HG03457 (cell line): ENCODE measurements around the gene INTS2.
"Not testable (repeated sequence)": the region's sequence is repeated elsewhere in the genome, so short reads cannot be mapped to it uniquely, and the experiment has no call there.

Source experiments
- ATAC-seq: cut with Tn5 transposase; IDR thresholded peaks from one replicate; pipeline ENCODE4 v1.9.1; 2021; ENCODE audit warnings: moderate number of reproducible peaks; ENCODE audit not compliant: unreplicated experiment

INTS2 gene

DNA sequence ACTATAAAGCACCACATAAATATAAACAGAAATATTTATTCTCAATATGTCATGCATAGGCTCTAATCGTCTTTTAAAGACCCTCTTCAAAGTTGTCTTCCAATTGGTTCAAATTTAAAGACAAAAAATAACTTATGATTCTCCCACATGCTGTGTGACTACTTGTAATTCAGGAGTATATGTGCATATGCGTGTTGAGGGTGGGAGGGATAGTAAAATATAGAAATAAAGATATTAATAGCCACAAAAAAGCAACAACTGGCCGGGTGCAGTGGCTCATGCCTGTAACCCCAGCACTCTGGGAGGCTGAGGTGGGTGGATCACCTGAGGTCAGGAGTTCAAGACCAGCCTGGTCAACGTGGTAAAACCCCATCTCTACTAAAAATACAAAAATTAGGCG, 33.5 kb downstream of the INTS2 start:
- not testable (repeated sequence) for ATAC-seq

DNA sequence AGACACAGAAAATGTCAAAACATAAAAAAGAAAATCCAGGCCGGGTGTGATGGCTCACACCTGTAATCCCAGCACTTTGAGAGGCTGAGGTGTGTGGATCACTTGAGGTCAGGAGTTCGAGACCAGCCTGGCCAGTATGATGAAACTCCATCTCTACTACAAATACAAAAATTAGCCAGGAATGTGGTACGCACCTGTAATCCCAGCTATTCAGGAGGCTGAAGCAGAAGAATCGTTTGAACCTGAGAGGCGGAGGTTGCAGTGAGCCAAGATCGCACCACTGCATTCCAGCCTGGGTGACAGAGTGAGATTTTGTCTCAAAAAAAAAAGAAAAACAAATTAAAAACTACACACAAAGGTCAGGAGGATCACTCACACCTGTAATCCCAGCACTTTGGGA, 40.0 kb downstream of the INTS2 start:
- ATAC-seq, result not testable (repeated sequence)

DNA sequence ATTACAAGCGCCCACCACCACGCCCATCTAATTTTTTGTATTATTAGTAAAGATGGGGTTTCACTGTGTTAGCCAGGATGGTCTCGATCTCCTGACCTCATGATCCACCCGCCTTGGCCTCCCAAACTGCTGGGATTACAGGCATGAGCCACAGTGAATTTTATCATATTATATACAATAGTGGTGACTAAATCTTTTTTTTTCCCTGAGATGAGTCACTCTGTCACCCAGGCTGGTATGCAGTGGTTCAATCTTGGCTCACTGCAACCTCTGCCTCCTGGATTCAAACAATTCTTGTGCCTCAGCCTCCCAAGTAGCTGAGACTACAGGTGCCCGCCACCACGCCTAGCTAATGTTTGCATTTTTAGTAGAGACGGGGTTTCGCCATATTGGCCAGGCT, 41.9 kb downstream of the INTS2 start:
- not testable (repeated sequence) for ATAC-seq

DNA sequence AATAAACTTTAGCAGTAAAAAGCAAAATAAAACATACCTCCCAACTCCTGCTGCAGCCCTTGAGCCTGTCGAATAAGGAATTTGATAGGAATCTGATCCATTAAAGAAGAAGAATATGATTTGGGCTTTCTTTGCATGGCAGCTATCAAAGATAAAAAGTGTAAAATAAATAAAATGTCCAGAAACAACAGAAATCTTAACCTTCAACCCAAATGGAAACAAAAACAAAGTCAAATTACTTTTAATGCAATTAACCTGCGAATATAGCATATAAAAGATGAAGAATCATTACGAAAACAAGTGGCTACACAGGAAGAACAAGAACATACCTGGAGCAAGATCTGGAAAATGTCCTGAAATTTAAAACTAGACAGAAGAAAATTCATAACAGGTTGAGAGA, 42.9 kb downstream of the INTS2 start:
- no peak for ATAC-seq

DNA sequence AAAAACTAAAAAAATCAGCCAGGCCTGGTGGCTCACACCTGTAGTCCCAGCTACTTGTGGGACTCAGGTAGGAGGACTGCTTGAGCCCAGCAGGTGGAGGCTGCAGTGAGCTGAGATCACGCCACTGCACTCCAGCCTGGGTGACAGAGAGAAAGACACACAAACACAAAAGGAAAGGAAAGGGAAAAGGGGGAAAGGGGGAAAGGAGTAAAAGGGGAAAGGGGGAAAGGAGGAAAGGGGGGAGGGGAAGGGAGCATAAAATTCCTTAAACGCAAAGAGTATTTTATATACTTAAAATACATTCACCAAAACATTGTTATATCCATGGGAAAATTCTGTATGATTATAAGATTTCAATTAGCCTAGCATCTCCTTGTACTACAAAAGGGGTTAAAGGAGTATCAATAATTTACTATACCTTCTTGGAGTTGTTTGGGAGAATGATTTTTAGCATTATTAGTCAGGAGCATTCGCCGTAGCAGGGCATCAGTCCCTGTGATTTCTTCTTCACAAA, 47.1 kb downstream of the INTS2 start:
- ATAC-seq, result no peak

DNA sequence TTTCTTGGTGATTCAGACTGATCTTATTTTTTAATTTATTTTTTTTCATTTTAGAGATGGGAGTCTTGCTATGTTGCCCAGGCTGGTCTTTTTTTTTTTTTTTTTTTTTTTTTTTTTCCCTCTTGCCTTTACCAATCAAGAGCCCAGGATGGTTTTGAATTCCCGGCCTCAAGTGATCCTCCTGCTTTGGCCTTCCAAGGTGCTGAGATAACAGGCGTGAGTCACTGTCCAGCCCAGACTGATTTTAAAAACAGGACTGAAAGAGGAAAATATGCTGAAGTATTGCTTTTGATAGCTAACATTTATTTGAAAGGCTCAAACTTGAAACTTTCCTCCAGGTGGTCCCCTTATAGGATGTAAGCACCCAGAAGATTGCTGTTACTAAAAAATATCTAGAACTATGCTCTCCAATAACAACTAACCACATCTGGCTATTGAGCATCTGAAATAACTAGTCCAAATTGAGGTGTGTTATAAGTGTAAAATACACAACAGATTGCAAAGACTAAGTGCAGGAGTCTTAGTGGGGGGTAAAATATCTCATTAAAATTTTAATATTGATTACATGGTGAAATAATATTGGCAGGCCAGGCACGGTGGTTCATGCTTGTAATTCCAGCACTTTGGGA, 48.7 kb downstream of the INTS2 start:
- ATAC-seq, result no peak

DNA sequence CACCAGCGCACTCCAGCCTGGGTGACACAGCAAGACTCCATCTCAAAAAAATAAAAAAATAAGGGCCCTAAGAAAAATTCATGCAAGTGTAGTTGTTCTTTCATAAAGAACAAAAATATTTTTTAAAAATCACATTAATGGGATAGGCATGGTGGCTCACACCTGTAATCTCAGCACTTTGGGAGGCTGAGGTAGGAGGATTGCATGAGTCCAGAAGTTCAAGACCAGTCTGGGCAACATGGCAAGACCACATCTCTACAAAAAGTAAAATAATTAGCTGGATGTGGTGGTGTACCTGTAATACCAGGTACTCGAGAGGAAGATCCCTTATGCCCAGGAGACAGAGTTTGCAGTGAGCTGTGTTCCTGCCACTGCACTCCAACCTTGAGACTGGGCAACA, 49.3 kb downstream of the INTS2 start:
- ATAC-seq, result no peak

DNA sequence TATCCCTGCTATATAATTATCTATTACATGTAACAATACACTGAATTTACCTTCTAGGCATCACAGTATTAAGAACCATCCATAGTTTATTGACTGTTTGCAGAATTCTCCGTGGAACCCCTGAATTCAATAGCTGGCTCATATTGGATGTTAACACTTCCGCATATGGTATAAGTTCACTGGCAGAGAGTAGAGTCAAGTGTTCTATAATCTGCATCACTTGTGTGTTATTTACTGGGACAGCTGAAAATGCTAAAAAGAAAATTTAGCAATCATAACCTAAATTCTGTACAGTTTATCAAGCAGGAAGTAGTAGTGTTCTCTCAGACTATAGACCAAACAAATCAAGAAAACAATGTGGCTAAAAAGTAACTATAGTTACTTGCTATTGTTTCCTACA, 49.9 kb downstream of the INTS2 start:
- no peak for ATAC-seq

DNA sequence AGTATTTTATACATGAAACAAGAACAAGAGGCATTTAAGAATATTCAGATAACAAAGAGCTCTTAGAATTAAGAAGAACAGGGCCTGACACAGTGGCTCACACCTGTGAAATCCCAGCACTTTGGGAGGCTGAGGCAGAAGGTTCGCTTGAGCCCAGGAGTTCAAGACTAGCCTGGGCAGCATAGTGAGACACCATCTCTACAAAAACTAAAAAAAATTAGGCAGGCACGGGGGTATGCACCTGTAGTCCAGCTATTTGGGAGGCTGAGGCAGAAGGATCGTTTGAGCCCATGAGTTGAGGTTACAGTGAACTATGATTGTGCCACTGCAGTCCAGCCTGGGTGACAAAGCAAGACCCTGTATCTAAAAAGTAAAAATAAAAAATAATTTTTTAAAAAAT, 52.0 kb downstream of the INTS2 start:
- no peak for ATAC-seq

DNA sequence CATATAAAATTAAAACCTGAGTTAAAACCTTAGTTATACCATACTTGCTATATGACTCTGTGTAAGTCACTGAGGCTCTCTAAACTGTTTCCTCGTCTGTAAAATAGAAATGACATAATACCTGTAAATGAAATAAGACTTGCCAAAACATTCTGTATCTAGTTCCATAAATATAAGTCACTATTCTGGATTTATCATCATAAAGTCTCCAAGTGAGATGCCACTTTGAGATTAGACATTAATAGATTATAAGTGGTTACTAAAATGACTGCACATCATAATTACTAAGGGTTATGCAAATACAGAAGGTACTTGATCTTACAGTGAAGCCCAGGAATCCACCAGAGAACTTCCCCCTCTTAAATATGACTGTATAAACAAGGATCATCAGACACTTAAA, 52.5 kb downstream of the INTS2 start:
- ATAC-seq, result no peak

DNA sequence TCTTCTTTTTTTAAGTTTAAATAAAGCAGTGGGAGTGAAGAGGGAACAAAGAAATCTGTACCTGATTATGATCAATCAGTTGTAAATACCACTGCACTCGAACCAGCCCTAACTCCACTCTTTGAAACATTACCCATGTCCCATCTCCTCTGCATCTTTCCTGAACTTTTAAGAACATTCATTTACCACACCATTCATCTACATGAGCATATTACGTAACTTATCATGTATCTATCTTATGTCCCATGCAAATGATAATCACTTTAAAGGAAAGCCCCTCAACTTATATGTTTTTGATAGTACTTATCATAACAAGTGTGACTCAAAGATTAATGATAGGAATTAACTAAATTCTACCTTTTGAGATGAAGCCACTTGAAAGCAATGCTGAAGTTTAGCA, 53.7 kb downstream of the INTS2 start:
- no peak for ATAC-seq

DNA sequence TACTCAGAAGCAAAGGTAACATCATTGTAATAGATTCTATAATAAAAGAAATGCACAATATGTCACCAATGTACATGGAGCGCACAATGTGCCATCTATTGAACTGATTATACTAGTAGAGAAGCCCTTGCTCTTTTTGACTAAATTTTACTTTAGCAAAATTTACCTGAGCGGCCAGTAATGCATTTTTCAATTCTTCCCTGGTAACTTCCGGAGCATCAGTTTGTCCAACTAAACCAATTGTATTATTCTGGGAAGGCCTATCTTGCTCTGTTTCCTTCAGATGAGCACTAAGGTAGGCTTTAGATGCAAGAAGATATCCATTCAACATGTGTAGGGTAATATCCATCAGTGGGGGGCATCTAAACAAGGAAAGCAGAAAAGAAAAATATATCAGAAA, 55.7 kb downstream of the INTS2 start:
- ATAC-seq, result no peak

DNA sequence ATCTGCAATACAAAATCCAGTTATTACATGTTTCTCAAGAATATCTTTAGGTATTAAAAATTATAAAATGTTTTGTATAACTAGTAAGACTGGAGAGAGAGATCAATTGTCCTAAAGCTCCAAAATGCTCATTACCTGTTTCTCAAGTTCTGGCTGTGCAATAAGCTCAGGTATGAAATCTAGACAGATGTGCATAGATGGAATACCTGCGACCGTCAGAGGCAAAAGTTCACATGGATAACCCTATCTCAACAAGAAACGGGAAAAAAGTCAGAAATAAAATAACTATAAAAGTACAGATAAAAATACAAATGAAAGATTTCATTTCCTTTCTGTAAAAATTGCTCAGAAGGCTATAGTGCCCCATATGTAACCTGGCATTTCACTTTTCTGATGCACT, 58.6 kb downstream of the INTS2 start:
- no peak for ATAC-seq

DNA sequence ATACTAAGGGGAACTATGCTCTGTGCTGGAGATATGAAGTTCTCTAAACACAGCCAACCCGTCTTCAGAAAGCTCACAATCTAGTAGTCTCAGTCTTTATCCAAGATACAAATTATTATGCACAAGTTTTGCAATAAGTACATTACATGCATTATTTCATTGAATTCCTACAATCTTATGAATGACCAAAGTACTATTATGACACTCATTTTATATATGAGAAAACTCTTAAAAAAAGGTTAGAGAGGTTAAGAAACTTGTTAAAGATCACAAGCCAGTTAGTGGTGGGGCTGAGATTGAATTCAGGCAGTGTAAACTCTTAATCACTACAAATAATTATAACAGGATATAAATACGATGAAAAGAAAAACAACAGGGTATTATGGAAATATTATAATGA, 59.7 kb downstream of the INTS2 start:
- ATAC-seq, result no peak

DNA sequence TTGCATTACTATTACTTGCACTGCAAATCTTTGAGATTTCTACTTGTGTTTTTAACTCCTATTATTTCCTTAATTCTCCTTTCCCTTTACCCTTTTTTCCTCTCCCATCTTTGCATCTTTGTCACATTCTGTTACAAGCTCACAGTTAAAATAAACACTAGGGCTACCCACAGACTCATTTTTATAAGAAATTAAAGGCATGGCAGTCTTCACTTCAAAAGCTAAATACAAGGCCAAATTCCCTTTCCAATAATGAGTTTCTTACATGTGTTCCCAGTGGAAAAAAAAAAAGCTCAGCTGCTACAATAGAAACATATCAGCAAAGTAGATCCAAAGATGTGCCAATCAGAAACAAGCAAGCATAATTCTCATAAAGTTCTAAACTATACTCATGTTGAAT, 60.7 kb downstream of the INTS2 start:
- no peak for ATAC-seq

DNA sequence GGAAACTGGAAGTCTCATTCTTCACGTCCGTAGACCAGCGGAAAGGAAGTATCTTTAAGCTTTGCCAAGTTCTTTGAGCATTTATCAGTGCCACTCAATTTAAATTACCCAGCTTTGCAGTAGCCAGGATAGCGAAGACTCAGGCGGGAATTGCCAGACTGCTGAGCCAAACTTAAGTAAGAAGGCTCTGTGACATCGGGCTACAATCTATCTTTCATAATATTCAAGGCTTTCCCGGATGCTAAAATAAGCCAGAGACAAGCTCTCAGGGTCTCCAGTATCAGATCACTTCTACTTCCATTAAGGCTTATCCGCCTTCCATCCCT, 64.0 kb downstream of the INTS2 start:
- peak; percentile 18 for ATAC-seq

DNA sequence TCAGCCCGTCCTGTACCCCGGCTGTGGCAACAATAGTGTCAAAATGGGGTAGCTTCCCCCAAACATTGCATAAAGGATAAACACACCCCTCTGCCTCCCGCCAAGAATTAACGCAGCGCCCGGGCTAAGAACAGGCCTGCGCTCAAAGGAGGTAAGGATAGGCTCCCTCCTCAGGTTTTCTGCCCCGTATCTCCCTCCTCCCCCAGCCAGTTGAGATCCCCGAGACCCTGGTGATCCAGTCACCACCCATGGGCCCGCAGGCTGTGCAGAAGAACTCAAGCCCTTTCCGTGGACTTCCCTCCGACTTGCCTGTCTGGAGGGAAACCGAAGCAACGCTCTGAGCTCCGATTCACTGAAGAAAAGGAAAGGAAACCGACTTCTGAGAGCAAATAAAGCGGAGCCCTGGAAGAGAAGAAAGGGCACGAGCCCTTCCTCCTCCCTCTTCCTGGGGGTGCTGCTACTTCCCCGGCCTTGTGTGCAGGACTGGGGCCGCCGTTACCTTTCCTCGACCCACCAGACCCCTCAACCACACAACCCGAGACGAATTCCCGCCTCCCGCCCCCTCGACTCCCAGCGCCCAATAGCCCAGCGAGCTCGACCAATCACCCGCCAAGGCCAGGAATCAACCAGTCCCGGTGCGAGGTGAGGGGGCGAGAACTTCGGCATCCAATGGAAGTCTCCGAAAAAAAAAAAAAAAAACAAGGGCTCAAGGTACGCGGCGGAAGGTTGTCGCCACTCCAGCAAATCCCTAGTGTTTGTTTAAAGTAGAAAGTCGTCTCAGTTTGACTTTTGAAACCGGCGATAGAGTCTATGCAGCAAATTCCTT, 64.6 kb downstream of the INTS2 start, which contains the start of gene BRIP1:
TSS of gene BRIP1 (minus strand) at position 554 of the 826 bp plus-strand sequence. CDS start 1,989 bp downstream, outside the sequence.
- peak; percentile 85 for ATAC-seq

DNA sequence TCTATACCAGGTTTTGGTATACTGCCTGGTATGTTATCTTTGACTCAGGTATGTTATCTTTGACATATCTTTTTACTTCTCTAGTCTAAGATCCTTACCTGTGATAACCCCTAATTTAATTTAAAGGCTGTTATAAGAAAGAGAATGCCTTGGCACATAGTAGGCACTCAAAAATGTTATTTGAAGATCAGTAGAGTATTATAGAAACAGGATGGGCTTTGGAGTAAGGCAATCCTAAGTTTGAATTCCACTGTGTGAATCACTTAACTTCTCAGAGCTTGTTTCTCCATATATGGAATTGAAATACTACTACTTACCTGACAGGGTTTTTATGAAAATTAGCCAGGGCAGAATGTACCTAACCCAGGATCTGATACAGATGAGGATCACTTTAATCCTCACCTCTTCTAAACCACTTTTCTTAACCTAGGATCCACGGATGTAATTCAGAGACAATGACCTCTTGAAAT, 65.6 kb downstream of the INTS2 start:
- ATAC-seq, result no peak

DNA sequence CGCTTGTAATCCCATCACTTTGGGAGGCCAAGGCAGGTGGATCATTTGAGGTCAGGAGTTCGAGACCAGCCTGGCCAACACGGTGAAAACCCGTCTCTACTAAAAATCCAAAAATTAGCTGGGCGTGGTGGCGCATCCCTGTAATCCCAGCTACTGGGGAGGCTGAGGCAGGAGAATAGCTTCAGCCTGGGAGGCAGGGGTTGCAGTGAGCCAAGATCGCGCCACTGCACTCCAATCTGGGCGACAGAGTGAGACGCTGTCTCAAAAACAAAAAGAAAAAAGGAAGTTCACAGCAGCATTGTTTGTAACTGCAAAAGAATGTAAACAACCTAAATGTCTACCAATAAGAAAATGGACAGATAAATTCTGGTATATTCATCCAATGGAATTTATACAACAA, 67.4 kb downstream of the INTS2 start:
- ATAC-seq, result not testable (repeated sequence)

DNA sequence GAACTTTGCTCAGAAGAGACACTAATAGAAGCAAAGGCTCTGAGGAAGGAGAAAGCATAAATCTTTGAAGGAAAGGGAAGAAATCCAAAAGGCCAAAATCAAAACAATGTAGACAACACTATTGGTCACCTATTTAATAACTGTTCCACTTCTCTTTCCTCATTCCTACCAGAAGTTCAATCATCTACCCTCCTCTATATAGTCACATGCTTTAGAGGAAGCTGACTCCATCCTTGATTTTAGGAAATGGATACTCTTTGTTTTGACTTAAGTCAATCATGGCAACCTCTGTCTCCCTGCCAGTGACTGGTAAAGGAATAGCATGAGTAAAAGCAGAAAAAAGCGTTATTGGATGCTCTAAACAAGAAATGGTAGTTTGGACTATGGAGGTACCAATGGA, 71.7 kb downstream of the INTS2 start:
- no peak for ATAC-seq

DNA sequence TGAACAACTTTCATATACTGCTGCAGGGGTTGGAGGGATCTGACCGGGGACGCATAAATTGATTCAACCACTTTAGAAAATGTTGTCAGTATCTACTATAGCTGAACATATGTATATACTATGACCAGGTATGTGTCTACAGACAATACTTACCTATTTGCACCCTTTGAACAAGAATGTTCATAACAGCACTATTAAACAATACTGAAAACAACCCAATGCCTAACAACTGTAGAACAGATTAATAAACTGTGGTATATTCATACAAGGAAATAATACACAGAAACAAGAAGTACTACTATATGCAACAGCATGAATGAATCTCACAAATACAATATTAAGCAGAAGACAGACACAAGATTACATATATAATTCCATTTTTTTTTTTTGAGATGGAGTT, 74.9 kb downstream of the INTS2 start:
- no peak for ATAC-seq

DNA sequence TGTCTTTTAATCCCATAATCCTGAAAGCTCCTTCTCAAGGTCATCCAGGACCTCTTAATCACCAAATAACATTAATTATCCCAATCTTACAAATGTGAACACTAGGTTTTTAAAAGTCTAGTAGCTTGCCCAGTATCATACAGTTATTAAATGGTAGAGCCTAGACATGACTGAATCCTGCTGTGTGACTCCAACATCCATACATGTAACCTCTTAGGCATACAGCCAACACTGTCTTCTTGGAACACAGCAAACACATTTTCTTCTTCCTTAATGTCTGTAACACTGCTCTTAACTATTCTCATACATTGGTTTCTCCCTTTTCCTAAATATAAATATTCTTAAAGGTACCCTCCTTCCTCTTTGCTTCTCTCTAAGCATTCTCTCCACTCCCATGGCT, 78.1 kb downstream of the INTS2 start:
- no peak for ATAC-seq
